Lung (tissue), 16 donors: ENCODE results near the gene NCAM1. TPM values are rescaled to one million over a fixed set of nuclear protein-coding genes. Genes with fewer than 3 reads are reported as not detected.
"Not testable (repeated sequence)": the region's sequence is repeated elsewhere in the genome, so short reads cannot be mapped to it uniquely, and the experiment has no call there.

Experiments
- ATAC-seq: fragments of 200-7000 bp; cut with Tn5 transposase; one replicate; pipeline ENCODE4 v1.9.1; 2020; ENCODE audit warnings: moderate number of reproducible peaks; ENCODE audit not compliant: insufficient read depth, low FRiP score
- DNase-seq, 3 donors: peaks; one replicate each; pipeline ENCODE4 v3.0.0-alpha.2; 2013 to 2017
- H3K27ac ChIP-seq, 2 donors: one replicate each; pipeline ENCODE4 v1.5.1; 2013; ENCODE audit warnings: mild to moderate bottlenecking in 2 of 2, moderate library complexity in 2 of 2, control low read depth in 1 of 2, inconsistent platforms in 1 of 2, low read depth in 1 of 2, low read length in 1 of 2
- H3K27me3 ChIP-seq, 3 donors: one replicate each; pipeline ENCODE4 v1.5.1; 2013; ENCODE audit warnings: low read length in 2 of 3; ENCODE audit not compliant: control insufficient read depth in 3 of 3, insufficient read depth in 3 of 3
- H3K36me3 ChIP-seq, 4 donors: one replicate each; pipeline ENCODE4 v1.5.1; 2013; ENCODE audit warnings: low read length in 4 of 4, mild to moderate bottlenecking in 1 of 4, moderate library complexity in 1 of 4; ENCODE audit not compliant: control insufficient read depth in 4 of 4, insufficient read depth in 4 of 4
- H3K4me1 ChIP-seq, 5 donors: one replicate each; pipeline ENCODE4 v1.5.1; 2013; ENCODE audit warnings: low read length in 5 of 5, mild to moderate bottlenecking in 2 of 5, moderate library complexity in 1 of 5; ENCODE audit not compliant: control insufficient read depth in 5 of 5, insufficient read depth in 5 of 5
- H3K4me3 ChIP-seq: one replicate; pipeline ENCODE4 v1.5.1; 2013; ENCODE audit warnings: mild to moderate bottlenecking, control low read depth, moderate library complexity
- H3K9ac ChIP-seq, 2 donors: one replicate each; pipeline ENCODE4 v1.5.1; 2013; ENCODE audit warnings: low read length in 2 of 2, control low read depth in 1 of 2; ENCODE audit not compliant: insufficient read depth in 1 of 2
- H3K9me3 ChIP-seq, 4 donors: one replicate each; pipeline ENCODE4 v1.5.1; 2013; ENCODE audit warnings: low read length in 3 of 4, mild to moderate bottlenecking in 1 of 4, moderate library complexity in 1 of 4; ENCODE audit not compliant: control insufficient read depth in 4 of 4, insufficient read depth in 3 of 4
- CTCF ChIP-seq: IDR thresholded peaks from 2 replicates; pipeline ENCODE4 v1.5.1; 2012; ENCODE audit warnings: mild to moderate bottlenecking; ENCODE audit errors: control extremely low read depth, extremely low read depth
- WGBS, 2 donors: extraction: QIAGEN DNeasy Blood & Tissue Kit; methylation state at CpG; one replicate each; pipeline ENCODE4 v1.1.7; 2013; 5-methylcytosine and 5-hydroxymethylcytosine counted together
- long read RNA-seq, 5 donors: transcript quantifications; one replicate each; lab custom pipeline, GENCODE V29; 2026
- polyA plus RNA-seq, 2 donors: library from polyadenylated mRNA; stranded (reverse); fragments of 200-250 nt; gene quantifications; one replicate each; pipeline ENCODE4 v1.2.1, GENCODE V29; 2013
- total RNA-seq, 2 donors: library from RNA; depleted of rRNA in 1 of 2; stranded (reverse); fragments of >200 nt in 1 of 2; gene quantifications; one replicate each; pipeline ENCODE4 v1.2.1, GENCODE V29; 2014 to 2021
- donor health status: control.
- donor health status: control.
- donor health status: Bipolar disorder and iron deficiency.
- donor health status: healthy.
- donor health status: DM: yes; HTN: yes; CAD: no.

NCAM1 gene
- total RNA-seq (10 to 100 TPM in 1 of 2 donors, 1 to 10 TPM in 1; 4.1 to 36.5 TPM), polyA plus RNA-seq (under 1 TPM; 0.28 to 0.58 TPM)
- long read RNA-seq, donor 1, transcript NCAM1-216 (3 exons, 560 nt) = major isoform, 7 of 14 reads
- long read RNA-seq, donor 1, partial matches to known transcripts = 7 of 14 reads
- long read RNA-seq, donor 1, other reads (novel, unspliced or antisense) = 0 of 14 reads
- long read RNA-seq, donor 2, partial matches to known transcripts = 0 of 2 reads
- long read RNA-seq, donor 2, other reads (novel, unspliced or antisense) = 0 of 2 reads
- long read RNA-seq, donor 3, transcript NCAM1-216 (3 exons, 560 nt) = major isoform, 5 of 5 reads
- long read RNA-seq, donor 3, partial matches to known transcripts = 0 of 5 reads
- long read RNA-seq, donor 3, other reads (novel, unspliced or antisense) = 0 of 5 reads
- long read RNA-seq, donor 4, transcript NCAM1-216 (3 exons, 560 nt) = major isoform, 7 of 7 reads
- long read RNA-seq, donor 4, partial matches to known transcripts = 0 of 7 reads
- long read RNA-seq, donor 4, other reads (novel, unspliced or antisense) = 0 of 7 reads
- long read RNA-seq, donor 5, transcript NCAM1-216 (3 exons, 560 nt) = major isoform, 7 of 7 reads
- long read RNA-seq, donor 5, partial matches to known transcripts = 0 of 7 reads
- long read RNA-seq, donor 5, other reads (novel, unspliced or antisense) = 0 of 7 reads

GRCh38 chr11:112961146-112961668, at the start of gene NCAM1:
Gene NCAM1 (plus strand): TSS chr11:112961420.
- WGBS, 2 donors = 0 to 1% methylated on average over 28 of the region's 28 CpGs

GRCh38 chr11:112922606-112923005, 38.6 kb upstream of the NCAM1 start:
- no peak for DNase-seq
- 60 to 67% methylated on average over 2 of the region's 2 CpGs for WGBS, 2 donors
- peaks cover 0 to 16% (median 3%) of the 10 kb centered on the region in 5 donors for H3K4me1 ChIP-seq
- H3K4me3 ChIP-seq = no peak overlapping the region
- H3K27ac ChIP-seq = no peak overlapping the region
- peaks cover 0 to 3% (median 0%) of the 10 kb centered on the region in 4 donors for H3K9me3 ChIP-seq
- no peak overlapping the region for H3K9ac ChIP-seq
- H3K27me3 ChIP-seq = no peaks in the 10 kb centered on the region
- H3K36me3 ChIP-seq = no peaks in the 10 kb centered on the region
- no peak for TF ChIP-seq CTCF
- ATAC-seq = no peak

More at GRCh38 chr11:112961146-112961668, at the start of gene NCAM1:
- Histone ChIP-seq H3K27me3 (peaks cover 4 to 18% (median 10%) of the 10 kb centered on the region in 3 donors), H3K4me1 (peaks cover 3 to 18% (median 5%) of the 10 kb centered on the region in 5 donors), H3K27ac (peak within 1 kb of the TSS in 1 of 2 donors; percentile 92), H3K4me3 (peak within 1 kb of the TSS; percentile 37), H3K9ac (peak within 1 kb of the TSS in 1 of 2 donors; percentile 58), H3K36me3 (no peaks in the 10 kb centered on the region), H3K9me3 (no peaks in the 10 kb centered on the region)
- TF ChIP-seq CTCF = no peak
- DNase-seq = peak; percentile 95 to 98 (median 97)
- ATAC-seq = no peak

- DNase-seq = peak; percentile 54 to 68 (median 56)
- 62 to 83% methylated on average over 6 of the region's 6 CpGs for WGBS, 2 donors
- H3K9me3 ChIP-seq, H3K27ac ChIP-seq, H3K27me3 ChIP-seq, ATAC-seq, H3K9ac ChIP-seq, H3K4me3 ChIP-seq, H3K36me3 ChIP-seq: not testable (repeated sequence)
- H3K4me1 ChIP-seq = peaks cover 0 to 16% (median 3%) of the 10 kb centered on the region in 5 donors
Observed at GRCh38 chr11:112924836-112925235, 36.4 kb upstream of the NCAM1 start.
